GM18519 (cell line): Measurements from ENCODE around the gene VAMP3.

Experiments
- ATAC-seq: cut with Tn5 transposase; IDR thresholded peaks from one replicate; pipeline ENCODE4 v1.9.1; 2021; ENCODE audit warnings: mild to moderate bottlenecking, moderate library complexity; ENCODE audit not compliant: unreplicated experiment, low FRiP score

VAMP3 gene

GRCh38 chr1:7809742-7810141 is 38.6 kb downstream of the VAMP3 start:
- ATAC-seq, result no peak

DNA sequence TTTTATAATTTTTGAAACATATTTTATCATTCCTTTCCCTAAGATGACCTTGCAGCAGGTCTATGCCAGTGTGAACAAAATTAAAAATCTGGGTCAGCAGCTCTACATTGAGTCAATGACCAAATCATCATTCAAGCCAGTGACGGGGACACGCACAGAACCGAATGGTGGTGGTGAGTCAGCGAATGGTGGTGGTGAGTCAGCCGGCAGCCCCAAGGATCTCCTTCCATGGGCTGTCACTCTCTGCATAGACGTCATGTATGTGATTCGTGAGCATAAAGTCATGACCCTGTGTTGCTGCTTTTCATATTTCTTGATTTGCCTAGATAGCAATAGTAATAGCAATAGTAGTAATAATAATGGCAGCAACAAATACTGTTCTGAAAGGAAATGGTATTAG is 39.3 kb downstream of the VAMP3 start:
- ATAC-seq, result no peak

DNA sequence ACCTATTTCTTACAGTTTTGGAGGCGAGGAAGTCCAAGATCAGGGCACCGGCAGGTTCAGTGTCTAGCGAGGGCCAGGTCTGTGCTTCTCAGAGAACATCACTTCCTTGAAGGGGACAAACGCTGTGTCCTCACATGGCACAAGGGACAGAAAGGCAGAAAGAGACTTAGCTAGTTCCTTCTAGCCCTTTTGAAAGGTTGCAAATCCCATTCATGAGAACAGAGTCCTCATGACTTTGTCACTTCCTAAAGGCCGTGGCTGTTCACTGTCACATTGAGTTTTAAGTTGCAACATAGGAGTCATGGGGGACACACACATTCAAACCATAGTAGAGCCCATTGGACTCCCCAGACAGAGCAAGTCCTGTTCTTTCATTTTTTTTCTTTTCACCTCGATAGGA is 40.4 kb downstream of the VAMP3 start:
- no peak for ATAC-seq

GRCh38 chr1:7813677-7814373 is 42.7 kb downstream of the VAMP3 start:
- ATAC-seq, result no peak

GRCh38 chr1:7821282-7821681 is 50.2 kb downstream of the VAMP3 start:
- ATAC-seq, result no peak

GRCh38 chr1:7824701-7825100 is 53.6 kb downstream of the VAMP3 start:
- no peak for ATAC-seq

DNA sequence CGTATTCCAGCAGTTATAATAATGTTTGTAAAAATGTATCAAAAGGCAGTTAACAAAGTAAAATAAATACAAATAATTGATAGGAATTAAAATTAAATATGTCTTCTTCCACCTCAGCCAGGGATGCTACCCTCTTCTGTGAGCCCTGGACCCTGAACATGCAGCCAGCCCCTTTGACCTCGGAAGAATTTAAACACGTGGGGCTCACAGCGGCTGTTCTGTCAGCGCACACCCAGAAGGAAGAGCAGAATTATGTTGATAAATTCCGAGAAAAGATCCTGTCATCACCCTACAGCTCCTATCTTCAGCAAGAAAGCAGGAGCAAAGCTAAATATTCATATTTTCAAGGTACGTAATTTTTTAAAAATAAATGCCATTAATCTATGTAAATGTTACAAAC is 55.3 kb downstream of the VAMP3 start:
- ATAC-seq, result no peak

DNA sequence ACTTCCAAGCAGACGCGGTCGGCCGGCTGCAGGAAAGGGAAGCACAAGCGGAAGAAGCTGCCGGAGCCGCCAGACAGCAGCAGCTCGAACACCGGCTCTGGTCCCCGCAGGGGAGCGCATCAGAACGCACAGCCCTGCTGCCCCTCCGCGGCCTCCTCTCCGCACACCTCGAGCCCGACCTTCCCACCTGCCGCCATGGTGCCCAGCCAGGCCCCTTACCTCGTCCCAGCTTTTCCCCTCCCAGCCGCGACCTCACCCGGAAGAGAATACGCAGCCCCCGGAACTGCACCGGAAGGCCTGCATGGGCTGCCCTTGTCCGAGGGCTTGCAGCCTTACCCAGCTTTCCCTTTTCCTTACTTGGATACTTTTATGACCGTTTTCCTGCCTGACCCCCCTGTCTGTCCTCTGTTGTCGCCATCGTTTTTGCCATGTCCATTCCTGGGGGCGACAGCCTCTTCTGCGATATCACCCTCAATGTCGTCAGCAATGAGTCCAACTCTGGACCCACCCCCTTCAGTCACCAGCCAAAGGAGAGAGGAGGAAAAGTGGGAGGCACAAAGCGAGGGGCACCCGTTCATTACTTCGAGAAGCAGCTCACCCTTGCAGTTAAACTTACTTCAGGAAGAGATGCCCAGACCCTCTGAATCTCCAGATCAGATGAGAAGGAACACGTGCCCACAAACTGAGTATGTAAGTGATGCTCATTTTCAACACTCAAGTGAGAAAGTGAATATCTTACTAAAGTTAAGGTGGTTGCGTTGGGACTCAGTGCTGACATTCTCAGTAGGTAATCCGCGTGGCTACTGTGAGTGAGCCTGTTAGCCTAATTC is 56.2 kb downstream of the VAMP3 start:
- ATAC-seq, result no peak
